ENCODE measurements around the gene IL6ST. TPM values are rescaled to one million over a fixed set of nuclear protein-coding genes. Genes with fewer than 3 reads are reported as not detected.
A peak's percentile ranks its signal among the peaks of the same experiment; 100 is the strongest.

Gene IL6ST
- total and polyA plus RNA-seq, 10 donors: 20.4 to 504 (median 266) TPM

DNA sequence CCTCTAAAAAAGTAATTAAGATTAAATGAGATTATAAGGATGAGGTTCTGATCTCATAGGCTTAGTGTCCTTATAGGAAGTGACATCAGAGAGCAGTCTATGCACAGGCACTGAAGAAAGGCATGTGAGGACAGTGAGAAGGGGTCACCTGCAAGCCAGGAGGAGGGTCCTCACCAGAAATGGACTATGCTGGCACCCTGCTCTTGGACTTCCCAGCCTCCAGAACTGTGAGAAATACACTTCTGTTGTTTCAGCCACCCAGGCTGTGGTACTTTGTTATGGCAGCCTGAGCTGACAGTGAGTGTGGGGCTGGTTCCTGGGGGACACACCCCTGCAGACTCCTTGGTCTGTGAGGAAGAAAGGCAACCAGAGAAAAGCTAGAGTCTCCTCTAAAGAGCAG lies 34.7 kb upstream of the IL6ST start:
- Histone ChIP-seq H3K4me3 (no peak overlapping the region), H3K4me1 (peaks cover 0 to 22% (median 5%) of the 10 kb centered on the region in 6 donors)
- TF ChIP-seq, protein P1, sequence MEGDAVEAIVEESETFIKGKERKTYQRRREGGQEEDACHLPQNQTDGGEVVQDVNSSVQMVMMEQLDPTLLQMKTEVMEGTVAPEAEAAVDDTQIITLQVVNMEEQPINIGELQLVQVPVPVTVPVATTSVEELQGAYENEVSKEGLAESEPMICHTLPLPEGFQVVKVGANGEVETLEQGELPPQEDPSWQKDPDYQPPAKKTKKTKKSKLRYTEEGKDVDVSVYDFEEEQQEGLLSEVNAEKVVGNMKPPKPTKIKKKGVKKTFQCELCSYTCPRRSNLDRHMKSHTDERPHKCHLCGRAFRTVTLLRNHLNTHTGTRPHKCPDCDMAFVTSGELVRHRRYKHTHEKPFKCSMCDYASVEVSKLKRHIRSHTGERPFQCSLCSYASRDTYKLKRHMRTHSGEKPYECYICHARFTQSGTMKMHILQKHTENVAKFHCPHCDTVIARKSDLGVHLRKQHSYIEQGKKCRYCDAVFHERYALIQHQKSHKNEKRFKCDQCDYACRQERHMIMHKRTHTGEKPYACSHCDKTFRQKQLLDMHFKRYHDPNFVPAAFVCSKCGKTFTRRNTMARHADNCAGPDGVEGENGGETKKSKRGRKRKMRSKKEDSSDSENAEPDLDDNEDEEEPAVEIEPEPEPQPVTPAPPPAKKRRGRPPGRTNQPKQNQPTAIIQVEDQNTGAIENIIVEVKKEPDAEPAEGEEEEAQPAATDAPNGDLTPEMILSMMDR (IDR thresholded peaks at IDR 0.05 in 8 of 11, conservative IDR thresholded peaks at IDR 0.05 in 3 of 11): no peak
- TF ChIP-seq POLR2A (IDR thresholded peaks at IDR 0.05): no peak
- no peak for TF ChIP-seq POLR2AphosphoS5 (IDR thresholded peaks at IDR 0.05)

DNA sequence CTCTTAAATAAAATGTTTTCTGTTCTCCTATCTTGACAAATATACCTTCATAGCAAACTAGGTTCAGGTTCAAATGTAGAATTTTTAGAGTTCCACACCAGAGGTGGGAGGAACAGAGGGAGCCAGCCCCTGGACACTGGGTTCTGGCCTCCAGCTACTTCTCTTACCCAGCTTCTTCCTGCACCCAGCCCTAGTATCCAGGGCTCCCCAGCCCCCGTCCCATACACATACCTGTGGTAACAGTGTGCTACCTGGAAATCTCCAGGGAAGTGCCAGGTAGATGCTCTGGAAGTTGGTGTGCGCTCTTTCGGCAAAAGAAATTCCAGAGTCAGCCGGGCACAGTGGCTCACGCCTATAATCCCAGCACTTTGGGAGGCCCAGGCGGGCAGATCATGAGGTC lies 33.9 kb upstream of the IL6ST start:
- no peaks in the 10 kb centered on the region for H3K27me3 ChIP-seq (replicated peaks in 1 of 7)
- WGBS, 5 donors: 93 to 97% (median 95%) methylated on average over 6 of the region's 6 CpGs
- DNase-seq: no peak
- no peak overlapping the region for H3K4me3 ChIP-seq
- H3K36me3 ChIP-seq: no peaks in the 10 kb centered on the region
- no peak overlapping the region for H3K27ac ChIP-seq
- peaks cover 0 to 22% (median 5%) of the 10 kb centered on the region in 6 donors for H3K4me1 ChIP-seq
- H3K9me3 ChIP-seq: no peaks in the 10 kb centered on the region
- intact Hi-C loops (cut with DNase I; ENCODE audit: low total_unique reads): no loop called here
- TF ChIP-seq POLR2AphosphoS5 (IDR thresholded peaks at IDR 0.05): no peak
- no peak for TF ChIP-seq POLR2A (IDR thresholded peaks at IDR 0.05)
- TF ChIP-seq, protein P1 (IDR thresholded peaks at IDR 0.05 in 8 of 11, conservative IDR thresholded peaks at IDR 0.05 in 3 of 11): no peak

More for the DNA sequence above, 34.7 kb upstream of the IL6ST start:
- H3K9me3 ChIP-seq: no peaks in the 10 kb centered on the region
- intact Hi-C loops (cut with DNase I; ENCODE audit: low total_unique reads): no loop called here
- H3K27me3 ChIP-seq (replicated peaks in 1 of 7): no peaks in the 10 kb centered on the region
- H3K27ac ChIP-seq: no peak overlapping the region
- DNase-seq: no peak
- no peaks in the 10 kb centered on the region for H3K36me3 ChIP-seq

DNA sequence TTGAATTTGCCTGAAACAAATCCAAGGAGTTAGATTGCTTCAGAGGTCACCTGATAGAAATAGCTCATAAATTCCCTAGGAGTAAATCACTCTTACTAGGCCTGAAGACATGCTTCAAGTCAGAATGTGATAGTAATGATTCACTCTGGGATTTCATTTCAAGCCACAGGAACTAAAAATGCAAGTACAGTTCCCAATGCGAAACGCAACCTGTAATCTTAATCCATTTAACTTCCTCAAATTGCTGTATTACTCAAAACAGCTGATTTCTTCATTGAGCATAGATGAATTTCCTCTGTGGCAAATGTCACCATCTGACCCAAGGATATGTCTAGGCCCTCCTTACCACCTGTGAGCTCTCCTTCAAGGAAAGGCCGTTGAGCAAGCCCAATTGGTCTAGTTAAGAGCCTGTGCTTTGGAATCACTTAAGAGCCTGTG lies 32.1 kb upstream of the IL6ST start:
- Histone ChIP-seq H3K4me1 (peaks cover 0 to 22% (median 6%) of the 10 kb centered on the region in 6 donors), H3K4me3 (no peak overlapping the region), H3K27me3 (replicated peaks in 1 of 7) (no peaks in the 10 kb centered on the region), H3K27ac (peak overlapping the region in 3 of 8 donors; percentile 20 to 33 (median 32)), H3K36me3 (no peaks in the 10 kb centered on the region), H3K9me3 (no peaks in the 10 kb centered on the region)
- no peak for DNase-seq
- intact Hi-C loops (cut with DNase I; ENCODE audit: low total_unique reads): no loop called here
- TF ChIP-seq POLR2A (IDR thresholded peaks at IDR 0.05) (no peak), POLR2AphosphoS5 (IDR thresholded peaks at IDR 0.05) (no peak)
- TF ChIP-seq, protein P1 (IDR thresholded peaks at IDR 0.05 in 8 of 11, conservative IDR thresholded peaks at IDR 0.05 in 3 of 11): no peak
- 32 to 50% (median 41%) methylated on average over 3 of the region's 3 CpGs for WGBS, 5 donors

DNA sequence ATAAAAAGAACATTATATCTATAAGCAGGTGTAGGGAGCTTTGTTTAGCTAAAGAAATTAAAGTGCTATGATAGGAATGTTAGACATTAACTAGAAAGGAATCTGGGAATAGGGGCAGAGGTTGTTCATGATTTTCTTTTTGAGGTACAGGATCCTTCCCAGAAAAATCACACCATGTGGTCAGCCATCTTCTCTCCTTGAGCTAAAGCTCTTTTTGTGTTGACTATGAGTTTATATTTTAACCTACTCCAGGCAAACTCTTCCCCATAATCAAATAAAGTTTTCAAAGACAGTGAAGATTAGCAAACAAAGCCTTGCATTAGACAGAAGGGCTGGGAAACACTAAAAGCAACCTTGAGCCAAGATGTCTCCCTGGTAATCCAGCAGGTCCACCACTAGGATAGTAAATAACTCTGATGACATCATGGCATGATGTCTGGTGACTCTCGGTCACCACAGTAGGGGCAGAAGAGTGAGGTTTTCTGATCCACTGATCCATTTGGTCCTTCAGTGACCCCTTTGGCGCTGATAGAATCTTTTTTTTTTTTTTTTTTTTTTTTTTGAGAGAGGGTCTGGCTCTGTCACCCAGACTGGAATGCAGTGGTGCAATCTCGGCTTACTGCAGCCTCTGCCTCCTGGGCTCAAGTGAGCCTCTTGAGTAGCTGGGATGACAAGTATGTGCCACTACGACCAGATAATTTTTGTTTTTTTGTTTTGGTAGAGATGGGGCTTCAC lies 30.6 kb upstream of the IL6ST start:
- WGBS, 5 donors: 78 to 96% (median 87%) methylated on average over 4 of the region's 4 CpGs
- no peaks in the 10 kb centered on the region for H3K9me3 ChIP-seq
- no peak for DNase-seq
- no peak overlapping the region for H3K27ac ChIP-seq
- TF ChIP-seq POLR2A (IDR thresholded peaks at IDR 0.05): no peak
- TF ChIP-seq, protein P1 (IDR thresholded peaks at IDR 0.05 in 8 of 11, conservative IDR thresholded peaks at IDR 0.05 in 3 of 11): no peak
- TF ChIP-seq POLR2AphosphoS5 (IDR thresholded peaks at IDR 0.05): no peak
- no peak overlapping the region for H3K4me3 ChIP-seq
- intact Hi-C loops (cut with DNase I; ENCODE audit: low total_unique reads): no loop called here
- no peaks in the 10 kb centered on the region for H3K27me3 ChIP-seq (replicated peaks in 1 of 7)
- H3K4me1 ChIP-seq: peaks cover 0 to 22% (median 6%) of the 10 kb centered on the region in 6 donors
- no peaks in the 10 kb centered on the region for H3K36me3 ChIP-seq
